HepG2 (cell line): Measurements from ENCODE around the gene IGIP. TPM values are rescaled to one million over a fixed set of nuclear protein-coding genes. Genes with fewer than 3 reads are reported as not detected.

Experiments used
- BCL3 ChIP-seq: sonication (generic); formaldehyde crosslinking; IDR thresholded peaks from 2 replicates; pipeline ENCODE4 v1.5.1; 2020; ENCODE audit warnings: mild to moderate bottlenecking, missing genetic modification reagents, moderate library complexity
- CENPX ChIP-seq: sonication (generic); formaldehyde crosslinking; IDR thresholded peaks from 2 replicates; pipeline ENCODE4 v1.9.0; 2021; ENCODE audit warnings: mild to moderate bottlenecking, missing genetic modification reagents, moderate library complexity
- CHCHD3 ChIP-seq: sonication (generic); formaldehyde crosslinking; IDR thresholded peaks from 2 replicates; pipeline ENCODE4 v1.8.0; 2022; ENCODE audit warnings: mild to moderate bottlenecking, missing genetic modification reagents, moderate library complexity
- DNMT1 ChIP-seq: sonication (generic); formaldehyde crosslinking; IDR thresholded peaks from 2 replicates; pipeline ENCODE4 v1.5.1; 2020; ENCODE audit warnings: mild to moderate bottlenecking, missing genetic modification reagents
- FOXK2 ChIP-seq: fragments of 450-650 bp; IDR thresholded peaks from 2 replicates; pipeline ENCODE4 v1.6.1; 2016
- GZF1 ChIP-seq: sonication (generic); formaldehyde crosslinking; IDR thresholded peaks from 2 replicates; pipeline ENCODE4 v1.5.1; 2020; ENCODE audit warnings: mild to moderate bottlenecking, missing genetic modification reagents
- HDAC1 ChIP-seq: sonication (generic); formaldehyde crosslinking; IDR thresholded peaks from 2 replicates; pipeline ENCODE4 v1.5.1; 2020; ENCODE audit warnings: mild to moderate bottlenecking, missing genetic modification reagents
- HHEX ChIP-seq: IDR thresholded peaks from 2 replicates; pipeline ENCODE4 v1.6.1; 2016; ENCODE audit warnings: control low read depth
- NFIC ChIP-seq: IDR thresholded peaks from 2 replicates; pipeline ENCODE4 v1.6.1; 2012; ENCODE audit warnings: mild to moderate bottlenecking, low read length, inconsistent platforms
- PHB2 ChIP-seq: fragments of 450-650 bp; IDR thresholded peaks from 2 replicates; pipeline ENCODE4 v1.6.1; 2018; ENCODE audit not compliant: partially characterized antibody
- POLR2A ChIP-seq, 2 experiments: IDR thresholded peaks; 2 replicates each; pipeline ENCODE4 v1.6.1; 2011; ENCODE audit warnings: low read depth in 2 of 2, low read length in 2 of 2, mild to moderate bottlenecking in 1 of 2, moderate library complexity in 1 of 2; ENCODE audit not compliant: insufficient read depth in 1 of 2
- RELA ChIP-seq: sonication (generic); formaldehyde crosslinking; IDR thresholded peaks from 2 replicates; pipeline ENCODE4 v1.4.0; 2020; ENCODE audit warnings: missing genetic modification reagents
- REPIN1 ChIP-seq: sonication (generic); formaldehyde crosslinking; IDR thresholded peaks from 2 replicates; pipeline ENCODE4 v1.8.0; 2022; ENCODE audit warnings: missing genetic modification reagents, low read depth, mild to moderate bottlenecking, borderline replicate concordance
- RFXAP ChIP-seq: sonication (generic); formaldehyde crosslinking; IDR thresholded peaks from 2 replicates; pipeline ENCODE4 v1.4.0; 2020; ENCODE audit warnings: missing genetic modification reagents, borderline replicate concordance
- TOE1 ChIP-seq: sonication (generic); formaldehyde crosslinking; IDR thresholded peaks from 2 replicates; pipeline ENCODE4 v1.4.0; 2020; ENCODE audit warnings: mild to moderate bottlenecking, missing genetic modification reagents
- U2AF1 ChIP-seq: fragments of 200-400 bp; formaldehyde crosslinking; optimal IDR thresholded peaks from 2 replicates; pipeline ENCODE3; 2017; ENCODE audit warnings: mild to moderate bottlenecking, low read depth, low read length
- ZNF512 ChIP-seq: sonication (generic); formaldehyde crosslinking; IDR thresholded peaks from 2 replicates; pipeline ENCODE4 v1.4.0; 2020; ENCODE audit warnings: mild to moderate bottlenecking, missing genetic modification reagents
- ZSCAN30 ChIP-seq: sonication (generic); formaldehyde crosslinking; IDR thresholded peaks from 2 replicates; pipeline ENCODE4 v1.5.0; 2020; ENCODE audit warnings: mild to moderate bottlenecking, missing genetic modification reagents
- ZSCAN31 ChIP-seq: sonication (generic); formaldehyde crosslinking; IDR thresholded peaks from 2 replicates; pipeline ENCODE4 v1.5.0; 2020; ENCODE audit warnings: low read depth, mild to moderate bottlenecking, missing genetic modification reagents
- polyA plus RNA-seq, 8 experiments: library from polyadenylated mRNA; depleted of rRNA in 3 of 8; stranded (reverse) in 7 of 8; unstranded in 1 of 8; fragments of >200 nt; fragmentation: Illumina TruSeq in 4 of 8; extraction: Trizol in 4 of 8; gene quantifications; 2 replicates each; pipeline versions ENCODE4 v1.2.1 to v1.2.3, GENCODE V29; 2011 to 2016; ENCODE audit warnings: low read depth in 4 of 8, missing spikeins in 1 of 8, mixed read lengths in 1 of 8; ENCODE audit not compliant: insufficient read depth in 1 of 8
- total RNA-seq, 5 experiments: library from RNA; depleted of rRNA; stranded (reverse); fragments of >200 nt; fragmentation: Illumina TruSeq; extraction: Trizol; gene quantifications; 2 replicates each; pipeline ENCODE4 v1.2.3, GENCODE V29; 2016; ENCODE audit warnings: low read depth in 1 of 5
- TF ChIP-seq, protein P1 (sequence below): sonication (generic); formaldehyde crosslinking; IDR thresholded peaks from 2 replicates; pipeline ENCODE4 v1.5.0; 2020; ENCODE audit warnings: missing genetic modification reagents
- TF ChIP-seq, protein P2 (sequence below): sonication (generic); formaldehyde crosslinking; conservative IDR thresholded peaks from 2 replicates; pipeline ENCODE4 v1.4.0; 2020; ENCODE audit warnings: missing genetic modification reagents
- TF ChIP-seq, protein P3 (sequence below): sonication (generic); formaldehyde crosslinking; IDR thresholded peaks from 2 replicates; pipeline ENCODE4 v1.5.1; 2020; ENCODE audit warnings: mild to moderate bottlenecking, missing genetic modification reagents

The IGIP gene
- total and polyA plus RNA-seq, 2 of the 13 experiments (the other 11 are each of a cell fraction or from before 2014, with no cell fraction given), result 1.7 to 2.1 TPM

GRCh38 chr5:140157032-140157781 lies 31.5 kb downstream of the IGIP start (continued):
- TF ChIP-seq GZF1 (CRISPR knock-in tag), result no peak
- no peak for TF ChIP-seq PHB2
- TF ChIP-seq CHCHD3 (CRISPR knock-in tag), result no peak
- TF ChIP-seq RFXAP (CRISPR knock-in tag), result no peak
- TF ChIP-seq BCL3, result no peak
- TF ChIP-seq POLR2A (IDR thresholded peaks at IDR 0.05; ENCODE audit: insufficient read depth in 1 of 2, low read depth in 2 of 2, low read length in 2 of 2), result no peak
- TF ChIP-seq, protein P1, sequence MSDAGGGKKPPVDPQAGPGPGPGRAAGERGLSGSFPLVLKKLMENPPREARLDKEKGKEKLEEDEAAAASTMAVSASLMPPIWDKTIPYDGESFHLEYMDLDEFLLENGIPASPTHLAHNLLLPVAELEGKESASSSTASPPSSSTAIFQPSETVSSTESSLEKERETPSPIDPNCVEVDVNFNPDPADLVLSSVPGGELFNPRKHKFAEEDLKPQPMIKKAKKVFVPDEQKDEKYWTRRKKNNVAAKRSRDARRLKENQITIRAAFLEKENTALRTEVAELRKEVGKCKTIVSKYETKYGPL, result no peak
- TF ChIP-seq ZNF512 (CRISPR knock-in tag), result no peak
- TF ChIP-seq TOE1 (CRISPR knock-in tag), result no peak
- no peak for TF ChIP-seq NFIC
- TF ChIP-seq, protein P2, sequence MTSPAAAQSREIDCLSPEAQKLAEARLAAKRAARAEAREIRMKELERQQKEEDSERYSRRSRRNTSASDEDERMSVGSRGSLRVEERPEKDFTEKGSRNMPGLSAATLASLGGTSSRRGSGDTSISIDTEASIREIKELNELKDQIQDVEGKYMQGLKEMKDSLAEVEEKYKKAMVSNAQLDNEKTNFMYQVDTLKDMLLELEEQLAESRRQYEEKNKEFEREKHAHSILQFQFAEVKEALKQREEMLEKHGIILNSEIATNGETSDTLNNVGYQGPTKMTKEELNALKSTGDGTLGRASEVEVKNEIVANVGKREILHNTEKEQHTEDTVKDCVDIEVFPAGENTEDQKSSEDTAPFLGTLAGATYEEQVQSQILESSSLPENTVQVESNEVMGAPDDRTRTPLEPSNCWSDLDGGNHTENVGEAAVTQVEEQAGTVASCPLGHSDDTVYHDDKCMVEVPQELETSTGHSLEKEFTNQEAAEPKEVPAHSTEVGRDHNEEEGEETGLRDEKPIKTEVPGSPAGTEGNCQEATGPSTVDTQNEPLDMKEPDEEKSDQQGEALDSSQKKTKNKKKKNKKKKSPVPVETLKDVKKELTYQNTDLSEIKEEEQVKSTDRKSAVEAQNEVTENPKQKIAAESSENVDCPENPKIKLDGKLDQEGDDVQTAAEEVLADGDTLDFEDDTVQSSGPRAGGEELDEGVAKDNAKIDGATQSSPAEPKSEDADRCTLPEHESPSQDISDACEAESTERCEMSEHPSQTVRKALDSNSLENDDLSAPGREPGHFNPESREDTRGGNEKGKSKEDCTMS (CRISPR knock-in tag), result no peak
- no peak for TF ChIP-seq HDAC1 (CRISPR knock-in tag)
- no peak for TF ChIP-seq CENPX (CRISPR knock-in tag)
- TF ChIP-seq FOXK2, result no peak
- TF ChIP-seq, protein P3, sequence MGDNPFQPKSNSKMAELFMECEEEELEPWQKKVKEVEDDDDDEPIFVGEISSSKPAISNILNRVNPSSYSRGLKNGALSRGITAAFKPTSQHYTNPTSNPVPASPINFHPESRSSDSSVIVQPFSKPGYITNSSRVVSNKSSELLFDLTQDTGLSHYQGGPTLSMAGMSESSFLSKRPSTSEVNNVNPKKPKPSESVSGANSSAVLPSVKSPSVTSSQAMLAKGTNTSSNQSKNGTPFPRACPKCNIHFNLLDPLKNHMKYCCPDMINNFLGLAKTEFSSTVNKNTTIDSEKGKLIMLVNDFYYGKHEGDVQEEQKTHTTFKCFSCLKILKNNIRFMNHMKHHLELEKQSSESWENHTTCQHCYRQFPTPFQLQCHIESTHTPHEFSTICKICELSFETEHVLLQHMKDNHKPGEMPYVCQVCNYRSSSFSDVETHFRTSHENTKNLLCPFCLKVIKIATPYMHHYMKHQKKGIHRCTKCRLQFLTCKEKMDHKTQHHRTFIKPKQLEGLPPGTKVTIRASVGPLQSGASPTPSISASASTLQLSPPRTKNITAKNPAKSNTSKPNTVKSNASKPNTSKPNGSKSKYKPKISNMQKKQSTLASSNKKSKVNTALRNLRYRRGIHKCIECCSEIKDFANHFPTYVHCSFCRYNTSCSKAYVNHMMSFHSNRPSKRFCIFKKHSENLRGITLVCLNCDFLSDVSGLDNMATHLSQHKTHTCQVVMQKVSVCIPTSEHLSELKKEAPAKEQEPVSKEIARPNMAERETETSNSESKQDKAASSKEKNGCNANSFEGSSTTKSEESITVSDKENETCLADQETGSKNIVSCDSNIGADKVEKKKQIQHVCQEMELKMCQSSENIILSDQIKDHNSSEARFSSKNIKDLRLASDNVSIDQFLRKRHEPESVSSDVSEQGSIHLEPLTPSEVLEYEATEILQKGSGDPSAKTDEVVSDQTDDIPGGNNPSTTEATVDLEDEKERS (CRISPR knock-in tag), result no peak
- no peak for TF ChIP-seq HHEX (CRISPR knock-in tag)
- TF ChIP-seq RELA, result no peak
- no peak for TF ChIP-seq U2AF1
- no peak for TF ChIP-seq ZSCAN30 (CRISPR knock-in tag)
- TF ChIP-seq ZSCAN31 (CRISPR knock-in tag), result peak; percentile 39; the same call in 1 of the 2 replicates
- no peak for TF ChIP-seq REPIN1 (CRISPR knock-in tag)
- no peak for TF ChIP-seq DNMT1
